GM12891 (cell line): ENCODE results near the gene ATL3.

Source experiments
- POLR2A ChIP-seq: IDR thresholded peaks from 2 replicates; pipeline ENCODE4 v1.6.1; 2011; ENCODE audit warnings: low read depth, low read length, control low read depth
- POLR2AphosphoS5 ChIP-seq: IDR thresholded peaks from 2 replicates; pipeline ENCODE4 v1.6.1; 2011; ENCODE audit warnings: low read depth, low read length, control low read depth

DNA sequence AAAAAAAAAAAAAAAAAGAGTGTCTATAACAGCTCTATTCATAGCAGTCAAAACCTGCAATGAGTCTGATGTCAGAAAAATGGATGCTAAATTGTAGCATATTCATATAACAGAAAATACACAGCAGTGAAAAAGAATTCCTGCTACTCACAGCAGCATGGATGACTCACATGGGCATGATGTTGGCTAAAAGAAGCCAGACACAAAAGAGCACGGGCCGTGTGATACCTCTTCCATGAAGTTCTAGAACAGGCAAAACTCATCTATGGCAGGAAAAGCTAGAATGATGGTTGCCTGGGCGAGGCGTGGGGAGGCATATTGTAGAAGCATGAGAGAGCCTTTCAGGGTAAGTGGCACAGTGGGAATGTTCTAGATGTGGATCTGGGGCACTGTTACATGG lies 75.9 kb downstream of the ATL3 start:
- TF ChIP-seq POLR2A (no peak), POLR2AphosphoS5 (no peak)
